K562 (cell line): ENCODE measurements around the gene RBM26. TPM values are rescaled to one million over a fixed set of nuclear protein-coding genes. Genes with fewer than 3 reads are reported as not detected.

ENCODE experiments used
- ATAC-seq: fragments of 200-7000 bp; cut with Tn5 transposase; 3 replicates; pipeline ENCODE4 v1.9.1; 2020; ENCODE audit warnings: moderate library complexity
- BruUV-seq: library from RNA; stranded (reverse); fragments of 400-500 nt; replicated peaks from 2 replicates; lab custom pipeline; 2021; lab: Mats Ljungman, UMichigan
- CTCF ChIA-PET: fragments of 300-600 bp; formaldehyde crosslinking; extraction: SDS; loops from one replicate; lab custom pipeline; 2021; ENCODE audit warnings: low intra/inter-chr PET ratio; lab: Yijun Ruan, JAX
- POLR2A ChIA-PET: fragments of 300-600, 350-650 bp; sonication (Branson Sonifier 250); formaldehyde crosslinking; extraction: SDS; loops from one replicate; lab custom pipeline; 2021; ENCODE audit warnings: antibody characterized with exemption, inconsistent platforms; lab: Yijun Ruan, JAX
- DNase-seq, 4 experiments: peaks; one replicate each; pipeline versions ENCODE4 v3.0.0 to v3.0.0-alpha.2; 2011 to 2018; ENCODE audit warnings: low spot score in 3 of 4, mixed read lengths in 3 of 4; ENCODE audit errors: extremely low read depth in 1 of 4
- FAIRE-seq: peaks from 2 replicates; lab custom pipeline; 2011; peaks lifted over from hg19 to GRCh38; lab: Jason Lieb, UNC
- H2AFZ ChIP-seq: 2 replicates; pipeline ENCODE4 v1.6.0; 2011; ENCODE audit warnings: low read depth, low read length, control low read depth, inconsistent platforms
- H3K27ac ChIP-seq: fragments of 200-600 bp; 3 replicates; pipeline ENCODE4 v1.8.0; 2011; ENCODE audit warnings: low read depth, mild to moderate bottlenecking, control low read depth, inconsistent platforms, low read length, moderate library complexity, mixed read lengths; ENCODE audit errors: extremely low read depth
- H3K27me3 ChIP-seq, 2 experiments: fragments of 300-600 bp in 1 of 2; 2 replicates in 1 of 2; 3 replicates in 1 of 2; pipeline versions ENCODE4 v1.6.0 to v1.8.0; 2011; ENCODE audit warnings: inconsistent platforms in 2 of 2, low read length in 2 of 2, mild to moderate bottlenecking in 1 of 2, mixed read lengths in 1 of 2, moderate library complexity in 1 of 2; ENCODE audit not compliant: control insufficient read depth in 2 of 2, insufficient read depth in 2 of 2
- H3K36me3 ChIP-seq: fragments of 300-600 bp; 3 replicates; pipeline ENCODE4 v1.8.0; 2011; ENCODE audit warnings: mild to moderate bottlenecking, low read length, inconsistent platforms; ENCODE audit not compliant: control insufficient read depth, insufficient read depth
- H3K4me1 ChIP-seq, 2 experiments: fragments of 200-600 bp in 1 of 2; replicated peaks in 1 of 2; 2 replicates in 1 of 2; 3 replicates in 1 of 2; pipeline versions ENCODE4 v1.5.1 to v1.8.0; 2011; ENCODE audit warnings: inconsistent platforms in 2 of 2, low read length in 2 of 2, mild to moderate bottlenecking in 1 of 2, mixed read lengths in 1 of 2, moderate library complexity in 1 of 2; ENCODE audit not compliant: control insufficient read depth in 2 of 2, insufficient read depth in 2 of 2
- H3K4me2 ChIP-seq: 2 replicates; pipeline ENCODE4 v1.6.1; 2011; ENCODE audit warnings: low read length, control low read depth, inconsistent platforms, mixed read lengths; ENCODE audit not compliant: insufficient read depth
- H3K4me3 ChIP-seq: fragments of 200-600 bp; sonication (generic), shearing (Covaris generic); 2 replicates; pipeline ENCODE4 v1.5.1; 2016; ENCODE audit warnings: control low read depth, inconsistent platforms
- H3K79me2 ChIP-seq: fragments of 200-600 bp; 3 replicates; pipeline ENCODE4 v1.8.0; 2011; ENCODE audit warnings: low read length, inconsistent platforms; ENCODE audit not compliant: control insufficient read depth, insufficient read depth
- H3K9ac ChIP-seq, 2 experiments: 2 replicates each; pipeline versions ENCODE4 v1.6.0 to v1.6.1; 2011; ENCODE audit warnings: low read depth in 2 of 2, low read length in 2 of 2, control low read depth in 1 of 2, inconsistent platforms in 1 of 2, mild to moderate bottlenecking in 1 of 2, mixed read lengths in 1 of 2; ENCODE audit not compliant: insufficient read depth in 1 of 2
- H3K9me1 ChIP-seq: one replicate; pipeline ENCODE4 v1.6.0; 2011; ENCODE audit warnings: inconsistent platforms, mild to moderate bottlenecking, low read length, moderate library complexity; ENCODE audit not compliant: control insufficient read depth, insufficient read depth
- H3K9me3 ChIP-seq: replicated peaks from 2 replicates; pipeline ENCODE4 v1.5.1; 2011; ENCODE audit warnings: low read depth, low read length, inconsistent platforms; ENCODE audit not compliant: control insufficient read depth, insufficient read depth
- H4K20me1 ChIP-seq: replicated peaks from 2 replicates; pipeline ENCODE4 v1.6.1; 2011; ENCODE audit warnings: low read length, inconsistent platforms, mixed read lengths; ENCODE audit not compliant: control insufficient read depth, insufficient read depth
- DNMT1 ChIP-seq: fragments of 450-650 bp; IDR thresholded peaks from 2 replicates; pipeline ENCODE4 v1.6.1; 2016; ENCODE audit warnings: antibody characterized with exemption, mild to moderate bottlenecking
- KDM5B ChIP-seq: fragments of 200-600 bp; sonication (generic); IDR thresholded peaks from 2 replicates; pipeline ENCODE4 v1.6.1; 2012; ENCODE audit warnings: low read depth, mild to moderate bottlenecking, moderate library complexity, low read length, control low read depth, inconsistent platforms; ENCODE audit not compliant: insufficient replicate concordance
- MIER1 ChIP-seq: fragments of 450-650 bp; IDR thresholded peaks from 2 replicates; pipeline ENCODE4 v1.6.1; 2016; ENCODE audit warnings: antibody characterized with exemption, mild to moderate bottlenecking, low read depth
- RCOR1 ChIP-seq, 2 experiments: IDR thresholded peaks; 2 replicates each; pipeline ENCODE4 v1.6.1; 2012; ENCODE audit warnings: low read depth in 2 of 2, low read length in 2 of 2, borderline replicate concordance in 1 of 2, improper control_type of control experiment in 1 of 2
- RFX7 ChIP-seq: fragments of 250-450 bp; sonication (Bioruptor Pico); IDR thresholded peaks from 2 replicates; pipeline ENCODE4 v1.5.1; 2021; ENCODE audit warnings: mild to moderate bottlenecking
- TRIM24 ChIP-seq, 2 experiments: fragments of 450-650 bp; IDR thresholded peaks; 2 replicates each; pipeline ENCODE4 v1.6.1; 2016
- ZBTB9 ChIP-seq: fragments of 450-650 bp; formaldehyde crosslinking; IDR thresholded peaks from 2 replicates; pipeline ENCODE4 v1.4.0; 2020; ENCODE audit warnings: mild to moderate bottlenecking, moderate library complexity
- ZNF197 ChIP-seq: fragments of 200-800 bp; sonication (Bioruptor generic); IDR thresholded peaks from 2 replicates; pipeline ENCODE4 v1.6.1; 2016; ENCODE audit warnings: low read depth, missing genetic modification characterization, missing compliant biosample characterization
- ZNF507 ChIP-seq: conservative IDR thresholded peaks from 2 replicates; pipeline ENCODE4 v1.6.1; 2017; ENCODE audit warnings: missing genetic modification characterization, missing compliant biosample characterization
- ZNF589 ChIP-seq: fragments of 200-800 bp; sonication (Bioruptor generic); IDR thresholded peaks from 2 replicates; pipeline ENCODE4 v1.6.1; 2016; ENCODE audit warnings: low read depth, missing genetic modification characterization, missing compliant biosample characterization
- ZNF778 ChIP-seq: fragments of 450-650 bp; formaldehyde crosslinking; IDR thresholded peaks from 2 replicates; pipeline ENCODE4 v1.4.0; 2020; ENCODE audit warnings: mild to moderate bottlenecking, moderate library complexity
- WGBS: fragments of 100-300 bp; shearing (Covaris generic); methylation state at CpG from one replicate; pipeline ENCODE4 v1.1.6; 2016; ENCODE audit warnings: low coverage, mixed read lengths; ENCODE audit not compliant: insufficient coverage; ENCODE audit errors: missing lambda C conversion rate; 5-methylcytosine and 5-hydroxymethylcytosine counted together
- in situ Hi-C: fragments of 300-500 bp; cut with MboI; formaldehyde crosslinking; loops from 4 replicates; pipeline ENCODE4 v1.15.0; 2018; ENCODE audit warnings: inconsistent platforms, mixed read lengths
- intact Hi-C: fragments of 100-400 bp; cut with micrococcal nuclease; formaldehyde crosslinking; loops from 2 replicates; pipeline ENCODE4 v1.14.2; 2022
- polyA plus RNA-seq, 8 experiments: library from polyadenylated mRNA; depleted of rRNA in 4 of 8; stranded (reverse) in 5 of 8; unstranded in 3 of 8; fragments of >200 nt; fragmentation: Nextera tagmentation in 2 of 8; fragmentation: Illumina TruSeq in 1 of 8; extraction: Ambion mirVana in 2 of 8; extraction: Trizol in 1 of 8; gene quantifications; 2 replicates each; pipeline versions ENCODE4 v1.2.1 to v1.2.3, GENCODE V29; 2011 to 2014; ENCODE audit warnings: inconsistent platforms in 1 of 8, missing spikeins in 1 of 8
- total RNA-seq, 7 experiments: library from RNA; depleted of rRNA in 6 of 7; stranded (reverse); fragments of >200 nt in 6 of 7; fragmentation: Illumina TruSeq in 2 of 7; extraction: Trizol in 2 of 7; gene quantifications; 2 replicates each; pipeline versions ENCODE4 v1.2.1 to v1.2.3, GENCODE V29; 2011 to 2021; ENCODE audit warnings: low replicate concordance in 1 of 7
- TF ChIP-seq, protein P1 (sequence below): fragments of 450-650 bp; IDR thresholded peaks from 2 replicates; pipeline ENCODE4 v1.6.1; 2018; ENCODE audit not compliant: partially characterized antibody
- TF ChIP-seq, protein P2 (sequence below), 2 experiments: fragments of 200-800 bp in 1 of 2; sonication (Bioruptor generic) in 1 of 2; sonication (generic) in 1 of 2; formaldehyde crosslinking in 1 of 2; IDR thresholded peaks in 1 of 2; conservative IDR thresholded peaks in 1 of 2; 2 replicates each; pipeline versions ENCODE4 v1.5.0 to v1.6.1; 2016 to 2020; ENCODE audit warnings: missing compliant biosample characterization in 1 of 2, missing genetic modification characterization in 1 of 2, missing genetic modification reagents in 1 of 2

Gene RBM26
- total and polyA plus RNA-seq, 9 of the 15 experiments (the other 6 are each of a cell fraction or from before 2014, with no cell fraction given): 10.0 to 42.4 (median 26.4) TPM

DNA sequence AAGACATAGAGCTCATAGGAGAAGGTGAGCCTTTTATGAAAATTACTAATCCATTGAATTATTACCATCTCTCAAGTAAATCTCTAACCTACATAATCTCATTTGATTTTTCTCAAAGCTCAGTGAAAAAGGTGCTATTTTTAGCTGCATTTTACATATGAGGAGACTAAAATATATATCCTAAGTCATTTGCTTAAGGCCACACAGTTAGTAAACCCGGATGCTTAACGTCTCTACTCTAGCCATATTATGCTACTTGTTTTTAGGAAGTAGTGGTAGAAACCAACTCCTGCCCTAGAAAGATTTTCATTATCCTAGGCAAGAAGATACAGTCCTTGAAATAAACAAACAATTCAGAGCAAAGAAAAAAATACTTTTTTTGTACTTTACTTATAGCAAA is 108.9 kb downstream of the RBM26 start (continued):
- TF ChIP-seq MIER1 (no peak), ZNF778 (CRISPR knock-in tag) (no peak), RCOR1 (IDR thresholded peaks at IDR 0.05; ENCODE audit: borderline replicate concordance in 1 of 2, low read depth in 2 of 2, low read length in 2 of 2) (no peak)

GRCh38 chr13:79295906-79296706 is 109.9 kb downstream of the RBM26 start:
- Histone ChIP-seq H3K9ac (no peak overlapping the region), H3K36me3 (no peaks in the 10 kb centered on the region), H3K27ac (no peak overlapping the region), H3K79me2 (no peaks in the 10 kb centered on the region), H3K9me1 (no peaks in the 10 kb centered on the region), H4K20me1 (no peaks in the 10 kb centered on the region), H3K4me1 (no peaks in the 10 kb centered on the region), H3K4me3 (no peak overlapping the region), H3K27me3 (no peaks in the 10 kb centered on the region; a peak in 1 of 5 replicates), H3K4me2 (no peak overlapping the region), H2AFZ (no peak overlapping the region), H3K9me3 (no peaks in the 10 kb centered on the region)
- POLR2A ChIA-PET: no interaction called here
- no TSS peak for BruUV-seq
- CTCF ChIA-PET: no interaction called here
- intact Hi-C loops: no loop called here
- ATAC-seq (no peak), DNase-seq (no peak), FAIRE-seq (no peak)
- WGBS: 0% methylated on average over 4 of the region's 4 CpGs
- in situ Hi-C loops: no loop called here
- TF ChIP-seq ZNF589 (CRISPR knock-in tag) (no peak), KDM5B (no peak), RFX7 (CRISPR knock-in tag) (no peak), ZNF507 (tag) (no peak), TRIM24 (IDR thresholded peaks at IDR 0.05) (no peak), ZBTB9 (CRISPR knock-in tag) (no peak), ZNF197 (CRISPR knock-in tag) (no peak), DNMT1 (no peak)
- TF ChIP-seq, protein P1, sequence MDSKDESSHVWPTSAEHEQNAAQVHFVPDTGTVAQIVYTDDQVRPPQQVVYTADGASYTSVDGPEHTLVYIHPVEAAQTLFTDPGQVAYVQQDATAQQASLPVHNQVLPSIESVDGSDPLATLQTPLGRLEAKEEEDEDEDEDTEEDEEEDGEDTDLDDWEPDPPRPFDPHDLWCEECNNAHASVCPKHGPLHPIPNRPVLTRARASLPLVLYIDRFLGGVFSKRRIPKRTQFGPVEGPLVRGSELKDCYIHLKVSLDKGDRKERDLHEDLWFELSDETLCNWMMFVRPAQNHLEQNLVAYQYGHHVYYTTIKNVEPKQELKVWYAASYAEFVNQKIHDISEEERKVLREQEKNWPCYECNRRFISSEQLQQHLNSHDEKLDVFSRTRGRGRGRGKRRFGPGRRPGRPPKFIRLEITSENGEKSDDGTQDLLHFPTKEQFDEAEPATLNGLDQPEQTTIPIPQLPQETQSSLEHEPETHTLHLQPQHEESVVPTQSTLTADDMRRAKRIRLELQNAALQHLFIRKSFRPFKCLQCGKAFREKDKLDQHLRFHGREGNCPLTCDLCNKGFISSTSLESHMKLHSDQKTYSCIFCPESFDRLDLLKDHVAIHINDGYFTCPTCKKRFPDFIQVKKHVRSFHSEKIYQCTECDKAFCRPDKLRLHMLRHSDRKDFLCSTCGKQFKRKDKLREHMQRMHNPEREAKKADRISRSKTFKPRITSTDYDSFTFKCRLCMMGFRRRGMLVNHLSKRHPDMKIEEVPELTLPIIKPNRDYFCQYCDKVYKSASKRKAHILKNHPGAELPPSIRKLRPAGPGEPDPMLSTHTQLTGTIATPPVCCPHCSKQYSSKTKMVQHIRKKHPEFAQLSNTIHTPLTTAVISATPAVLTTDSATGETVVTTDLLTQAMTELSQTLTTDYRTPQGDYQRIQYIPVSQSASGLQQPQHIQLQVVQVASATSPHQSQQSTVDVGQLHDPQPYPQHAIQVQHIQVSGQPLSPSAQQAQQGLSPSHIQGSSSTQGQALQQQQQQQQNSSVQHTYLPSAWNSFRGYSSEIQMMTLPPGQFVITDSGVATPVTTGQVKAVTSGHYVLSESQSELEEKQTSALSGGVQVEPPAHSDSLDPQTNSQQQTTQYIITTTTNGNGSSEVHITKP: no peak
- TF ChIP-seq, protein P2, sequence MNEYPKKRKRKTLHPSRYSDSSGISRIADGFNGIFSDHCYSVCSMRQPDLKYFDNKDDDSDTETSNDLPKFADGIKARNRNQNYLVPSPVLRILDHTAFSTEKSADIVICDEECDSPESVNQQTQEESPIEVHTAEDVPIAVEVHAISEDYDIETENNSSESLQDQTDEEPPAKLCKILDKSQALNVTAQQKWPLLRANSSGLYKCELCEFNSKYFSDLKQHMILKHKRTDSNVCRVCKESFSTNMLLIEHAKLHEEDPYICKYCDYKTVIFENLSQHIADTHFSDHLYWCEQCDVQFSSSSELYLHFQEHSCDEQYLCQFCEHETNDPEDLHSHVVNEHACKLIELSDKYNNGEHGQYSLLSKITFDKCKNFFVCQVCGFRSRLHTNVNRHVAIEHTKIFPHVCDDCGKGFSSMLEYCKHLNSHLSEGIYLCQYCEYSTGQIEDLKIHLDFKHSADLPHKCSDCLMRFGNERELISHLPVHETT (CRISPR knock-in tag; conservative IDR thresholded peaks at IDR 0.05 in 1 of 2, IDR thresholded peaks at IDR 0.05 in 1 of 2): no peak
